Activated CD4-positive, alpha-beta T cell treated with anti-CD3 and anti-CD28 coated beads for 36 hours (primary cell): ENCODE measurements around the gene ARRB2. TPM values are rescaled to one million over a fixed set of nuclear protein-coding genes. Genes with fewer than 3 reads are reported as not detected.
A peak's percentile ranks its signal among the peaks of the same experiment; 100 is the strongest.
"Not testable (repeated sequence)": the region's sequence is repeated elsewhere in the genome, so short reads cannot be mapped to it uniquely, and the experiment has no call there.

Experiments
- ATAC-seq: fragments of 200-7000 bp; cut with Tn5 transposase; one replicate; pipeline ENCODE4 v1.10.0; 2021; ENCODE audit warnings: mild to moderate bottlenecking, moderate library complexity
- CTCF ChIA-PET: fragments of 350-600 bp; sonication (Branson Sonifier 250); formaldehyde crosslinking; loops from one replicate; lab custom pipeline; 2021; ENCODE audit warnings: antibody characterized with exemption; lab: Charles Lee
- POLR2A ChIA-PET: fragments of 350-600 bp; sonication (Branson Sonifier 250); formaldehyde crosslinking; loops from one replicate; lab custom pipeline; 2021; ENCODE audit warnings: antibody characterized with exemption, inconsistent platforms; lab: Charles Lee
- DNase-seq: peaks from one replicate; pipeline ENCODE4 v3.0.0-alpha.2; 2020
- H3K27ac Mint-ChIP-seq: one replicate; pipeline ENCODE4 v1.8.0; 2021; ENCODE audit warnings: mixed read lengths
- H3K27me3 Mint-ChIP-seq: one replicate; pipeline ENCODE4 v1.8.0; 2021; ENCODE audit warnings: mixed read lengths
- H3K36me3 Mint-ChIP-seq: one replicate; pipeline ENCODE4 v1.8.0; 2021; ENCODE audit warnings: low read depth, mixed read lengths
- H3K4me1 Mint-ChIP-seq: one replicate; pipeline ENCODE4 v1.8.0; 2021; ENCODE audit warnings: mixed read lengths
- H3K4me3 Mint-ChIP-seq: one replicate; pipeline ENCODE4 v1.8.0; 2021; ENCODE audit warnings: mild to moderate bottlenecking, moderate library complexity, mixed read lengths
- H3K9me3 Mint-ChIP-seq: one replicate; pipeline ENCODE4 v1.8.0; 2021; ENCODE audit warnings: low read depth, mixed read lengths
- intact Hi-C, 2 experiments: fragments of 100-400 bp; cut with DNase I in 1 of 2; cut with micrococcal nuclease in 1 of 2; formaldehyde crosslinking; loops; one replicate each; pipeline versions ENCODE4 v1.14.2 to v1.15.1; 2022 to 2024; cut with DNase I, micrococcal nuclease
- total RNA-seq, 2 experiments: library from RNA; stranded (reverse); gene quantifications; one replicate each; pipeline ENCODE4 v1.2.3, GENCODE V29; 2021

Gene ARRB2
- total RNA-seq, 2 experiments from 2014 or later, result 168 to 175 TPM

DNA sequence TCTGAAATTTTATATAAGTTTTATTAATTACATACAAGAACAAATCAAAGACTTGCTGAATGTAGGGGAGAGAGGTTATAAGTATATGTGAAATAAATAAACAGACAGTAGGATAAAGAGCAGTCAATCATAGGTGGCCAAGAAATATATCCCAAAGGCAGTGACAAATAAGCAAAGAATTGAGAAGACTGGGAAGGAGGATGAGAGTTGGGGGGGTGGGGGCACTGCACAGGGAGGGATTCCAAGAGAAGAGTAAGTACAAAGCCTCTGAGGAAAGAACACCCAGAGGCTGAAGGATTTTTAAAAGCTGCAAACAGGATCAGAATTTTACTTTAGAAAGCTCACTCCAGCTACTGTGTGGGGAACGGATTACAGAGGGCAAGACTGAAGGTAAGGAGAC lies 9.3 kb upstream of the ARRB2 start:
- no peaks in the 10 kb centered on the region for H3K27me3 Mint-ChIP-seq
- DNase-seq, result no peak
- no peaks in the 10 kb centered on the region for H3K9me3 Mint-ChIP-seq
- CTCF ChIA-PET, result interaction anchor here (0.7 to 3.2 kb wide), 3 partner anchors 10 to 222 kb away, joined by 3 to 10 read pairs (median 4); no protein-coding TSS in a partner anchor
- intact Hi-C loops, result loop anchor here in 1 of 2 experiments (5.0 to 10.0 kb wide), 2 partner anchors 559 to 976 kb away; partner anchors contain the start of genes CYB5D2, HASPIN and ZZEF1
- H3K36me3 Mint-ChIP-seq, result peaks cover 22% of the 10 kb centered on the region
- no peak overlapping the region for H3K4me3 Mint-ChIP-seq
- peak overlapping the region; percentile 97 for H3K27ac Mint-ChIP-seq
- POLR2A ChIA-PET, result interaction anchor here (0.8 kb wide), 1 partner anchor 9 kb away, joined by 4 read pairs; the partner anchor contains the start of gene ARRB2
- ATAC-seq, result no peak
- H3K4me1 Mint-ChIP-seq, result peaks cover 64% of the 10 kb centered on the region

DNA sequence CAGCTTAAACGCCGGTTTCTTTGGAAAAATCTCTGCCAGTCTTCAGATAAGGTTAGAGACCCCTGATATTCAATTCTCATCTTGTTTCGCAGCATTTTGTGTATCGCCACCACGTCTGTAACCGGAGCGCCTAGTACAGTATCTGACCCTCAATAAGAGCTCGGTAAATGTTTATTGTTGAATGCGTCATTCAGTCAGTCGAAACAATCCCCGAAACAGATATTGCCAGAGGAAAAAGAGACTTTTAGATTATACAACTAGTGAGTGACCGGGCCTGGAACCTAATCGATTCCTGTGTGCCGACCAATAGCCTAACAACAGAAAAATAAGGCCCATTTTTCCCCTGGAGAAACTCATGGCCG lies 7.1 kb upstream of the ARRB2 start:
- Mint-ChIP-seq H3K27me3 (no peaks in the 10 kb centered on the region), H3K9me3 (no peaks in the 10 kb centered on the region), H3K4me3 (peak overlapping the region; percentile 84), H3K36me3 (peaks cover 13% of the 10 kb centered on the region), H3K27ac (peak overlapping the region; percentile 97), H3K4me1 (peaks cover 53% of the 10 kb centered on the region)
- intact Hi-C loops, result loop anchor here in 1 of 2 experiments (5.0 to 10.0 kb wide), 2 partner anchors 561 to 979 kb away; partner anchors contain the start of genes CYB5D2, HASPIN and ZZEF1
- no peak for DNase-seq
- ChIA-PET CTCF (interaction anchor here (1.1 to 3.2 kb wide), 3 partner anchors 13 to 138 kb away, joined by 4 to 10 read pairs (median 4); no protein-coding TSS in a partner anchor), POLR2A (interaction anchor here (0.6 kb wide), 1 partner anchor 104 kb away, joined by 5 read pairs; the partner anchor contains the start of gene PLD2)
- no peak for ATAC-seq

DNA sequence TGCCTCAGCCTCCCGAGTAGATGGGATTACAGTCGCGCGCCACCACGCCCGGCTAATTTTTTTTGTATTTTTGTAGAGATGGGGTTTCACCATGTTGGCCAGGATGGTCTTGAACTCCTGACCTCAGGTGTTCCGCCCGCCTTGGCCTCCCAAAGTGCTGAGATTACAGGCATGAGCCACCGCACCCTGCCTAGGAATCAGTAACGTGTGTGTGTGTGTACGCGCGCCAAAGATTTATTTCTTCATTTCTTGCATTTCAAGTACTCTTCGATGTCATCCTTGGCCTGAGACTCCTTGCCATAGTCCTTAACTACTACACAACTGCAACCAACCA lies 5.9 kb upstream of the ARRB2 start:
- Mint-ChIP-seq H3K36me3 (peaks cover 13% of the 10 kb centered on the region), H3K4me1 (peaks cover 53% of the 10 kb centered on the region)
- CTCF ChIA-PET, result not testable (repeated sequence)

DNA sequence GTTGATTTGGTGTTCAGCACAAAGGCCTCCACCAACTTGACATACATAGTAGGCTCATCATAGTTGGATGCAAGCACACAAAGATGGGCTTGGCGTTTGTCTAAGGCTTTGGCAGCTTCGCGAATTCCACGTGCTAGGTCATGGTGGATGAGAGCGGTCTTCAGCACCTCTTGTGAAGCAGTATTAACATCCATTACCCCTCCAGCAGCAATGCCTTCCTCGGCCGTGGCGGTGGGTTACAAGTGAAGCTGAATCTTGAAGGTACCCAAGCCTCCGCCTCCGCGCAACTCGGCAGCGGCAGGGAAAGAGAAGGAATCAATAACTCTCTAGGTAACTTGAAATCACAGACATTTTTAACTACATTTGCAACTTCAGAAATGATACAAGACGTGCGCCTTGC lies 5.4 kb upstream of the ARRB2 start:
- Mint-ChIP-seq H3K27ac (peak overlapping the region; percentile 97), H3K9me3 (no peaks in the 10 kb centered on the region), H3K27me3 (no peaks in the 10 kb centered on the region), H3K36me3 (peaks cover 13% of the 10 kb centered on the region), H3K4me1 (peaks cover 56% of the 10 kb centered on the region), H3K4me3 (peak overlapping the region; percentile 84)
- intact Hi-C loops, result loop anchor here in 1 of 2 experiments (1.0 to 10.0 kb wide), 8 partner anchors 26 to 980 kb away; partner anchors contain the start of genes C17orf107, CYB5D2, HASPIN and MED11
- ATAC-seq (no peak), DNase-seq (no peak)
- CTCF ChIA-PET, result interaction anchor here (0.6 to 0.9 kb wide), 2 partner anchors 170 to 185 kb away, joined by 3 read pairs; no protein-coding TSS in a partner anchor
- POLR2A ChIA-PET, result interaction anchor here (0.7 kb wide), 1 partner anchor 175 kb away, joined by 3 read pairs; no protein-coding TSS in a partner anchor

More for the DNA sequence above, 5.9 kb upstream of the ARRB2 start:
- H3K27me3 Mint-ChIP-seq, H3K9me3 Mint-ChIP-seq, ATAC-seq, POLR2A ChIA-PET, DNase-seq: not testable (repeated sequence)
- Mint-ChIP-seq H3K27ac (peak overlapping the region; percentile 97), H3K4me3 (peak overlapping the region; percentile 84)
- intact Hi-C loops, result loop anchor here in 1 of 2 experiments (1.0 to 10.0 kb wide), 8 partner anchors 27 to 980 kb away; partner anchors contain the start of genes C17orf107, CYB5D2, HASPIN and MED11

DNA sequence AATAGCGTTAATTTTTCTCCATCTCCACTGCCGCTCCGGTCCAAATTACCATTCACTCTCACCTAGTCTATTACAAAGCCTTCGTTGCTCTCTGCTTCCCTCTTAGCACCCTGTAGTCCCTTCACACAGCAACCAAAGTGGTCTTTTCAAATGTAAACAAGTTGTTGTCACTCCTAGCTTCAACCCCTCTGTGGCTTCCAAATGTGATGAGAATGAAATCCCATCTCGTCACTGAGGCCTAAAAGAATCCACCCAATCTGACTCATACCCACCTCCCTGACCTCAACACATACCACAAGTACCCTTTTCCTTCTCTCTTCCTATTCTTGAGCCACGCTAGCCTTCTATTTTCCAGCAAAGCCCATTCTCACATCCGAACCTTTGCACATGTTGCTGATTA lies 4.3 kb upstream of the ARRB2 start:
- H3K9me3 Mint-ChIP-seq, result no peaks in the 10 kb centered on the region
- H3K4me3 Mint-ChIP-seq, result peak overlapping the region; percentile 15
- CTCF ChIA-PET, result no interaction called here
- POLR2A ChIA-PET, result interaction anchor here (0.6 kb wide), 1 partner anchor 50 kb away, joined by 3 read pairs; no protein-coding TSS in a partner anchor
- DNase-seq, result no peak
- H3K27me3 Mint-ChIP-seq, result no peaks in the 10 kb centered on the region
- H3K4me1 Mint-ChIP-seq, result peaks cover 54% of the 10 kb centered on the region
- intact Hi-C loops, result loop anchor here in 1 of 2 experiments (10.0 kb wide), 1 partner anchor 981 kb away; the partner anchor contains the start of gene HASPIN
- peak overlapping the region; percentile 61 for H3K27ac Mint-ChIP-seq
- ATAC-seq, result no peak
- H3K36me3 Mint-ChIP-seq, result peaks cover 14% of the 10 kb centered on the region

DNA sequence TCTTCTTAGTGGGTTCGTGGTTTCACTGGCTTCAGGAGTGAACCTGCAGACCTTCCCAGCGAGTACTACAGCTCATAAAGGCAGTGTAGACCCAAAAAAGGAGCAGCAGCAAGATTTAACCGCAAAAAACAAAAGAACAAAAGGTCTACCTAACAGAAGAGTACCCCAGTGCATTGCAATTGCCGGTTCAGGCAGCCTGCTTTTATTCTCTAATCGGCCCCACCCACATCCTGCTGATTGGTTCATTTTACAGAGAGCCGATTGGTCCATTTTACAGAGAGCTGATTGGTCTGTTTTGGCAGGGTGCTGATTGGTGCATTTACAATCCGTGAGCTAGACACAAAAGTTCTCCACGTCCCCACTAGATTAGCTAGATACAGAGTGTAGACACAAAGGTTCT lies 2.0 kb upstream of the ARRB2 start:
- peaks cover 46% of the 10 kb centered on the region for H3K4me1 Mint-ChIP-seq
- H3K4me3 Mint-ChIP-seq, result no peak overlapping the region
- peak overlapping the region; percentile 33 for H3K27ac Mint-ChIP-seq
- intact Hi-C loops, result loop anchor here in 1 of 2 experiments (10.0 kb wide), 1 partner anchor 984 kb away; the partner anchor contains the start of gene HASPIN
- H3K36me3 Mint-ChIP-seq, result peaks cover 18% of the 10 kb centered on the region
- DNase-seq, result peak; percentile 75
- ChIA-PET CTCF (interaction anchor here (0.8 to 1.2 kb wide), 3 partner anchors 20 to 174 kb away, joined by 4 to 5 read pairs (median 4); no protein-coding TSS in a partner anchor), POLR2A (interaction anchor here (0.6 to 0.8 kb wide), 4 partner anchors 28 to 711 kb away, joined by 3 read pairs; partner anchors contain the start of genes NUP88, PSMB6 and SPAG7)
- H3K27me3 Mint-ChIP-seq, result no peaks in the 10 kb centered on the region
- ATAC-seq, result no peak
- no peaks in the 10 kb centered on the region for H3K9me3 Mint-ChIP-seq

DNA sequence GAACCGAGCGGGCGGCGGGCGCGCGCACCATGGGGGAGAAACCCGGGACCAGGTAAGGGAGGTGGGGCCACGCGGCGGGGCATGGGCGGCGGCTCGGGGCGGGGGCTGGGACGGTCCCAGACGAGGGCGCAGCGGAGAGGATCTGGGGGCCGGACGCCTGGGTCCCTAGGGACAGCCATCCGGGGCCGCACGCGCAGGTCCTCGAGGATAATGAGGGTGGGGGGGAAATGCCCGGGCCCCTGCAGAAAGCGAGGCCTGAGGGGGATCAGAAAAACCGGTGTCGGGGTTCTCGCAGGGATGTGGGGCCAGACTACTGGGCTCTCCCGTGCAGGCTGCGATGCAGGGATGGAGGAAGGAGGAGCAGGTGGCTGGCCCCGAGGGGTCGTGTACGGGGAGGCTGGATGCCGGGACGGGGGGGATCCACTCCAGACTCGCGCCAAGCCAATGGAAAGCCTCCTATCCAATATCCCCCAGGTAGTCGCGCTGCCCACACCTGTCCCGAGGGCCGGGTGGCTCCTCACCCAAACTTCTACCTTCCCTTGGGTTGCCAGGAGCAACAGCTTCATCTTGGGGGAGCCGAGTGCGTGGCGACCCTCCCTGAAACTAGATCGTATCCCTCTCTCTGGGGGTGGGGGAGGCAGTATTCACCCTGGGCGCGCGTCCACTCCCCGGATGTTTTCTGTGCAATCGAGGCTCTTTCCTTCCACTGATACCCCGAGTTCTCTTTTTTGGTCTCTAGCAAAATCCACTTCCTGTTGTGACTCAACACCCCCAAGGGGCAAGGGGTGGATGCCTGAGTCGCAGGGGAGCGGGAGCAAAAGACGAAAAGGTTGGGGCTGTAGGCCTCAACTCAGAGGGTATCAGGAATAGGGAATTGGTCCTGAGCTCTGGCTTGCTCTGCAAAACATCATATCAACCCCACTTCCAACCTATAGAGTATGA lies 532 bp downstream of the ARRB2 start:
- Mint-ChIP-seq H3K27ac (peak overlapping the region; percentile 90), H3K4me1 (peaks cover 54% of the 10 kb centered on the region), H3K27me3 (no peaks in the 10 kb centered on the region), H3K36me3 (peaks cover 19% of the 10 kb centered on the region), H3K9me3 (no peaks in the 10 kb centered on the region), H3K4me3 (peak overlapping the region; percentile 82)
- ATAC-seq (peak; percentile 5), DNase-seq (peak; percentile 71)
- ChIA-PET CTCF (interaction anchor here (0.7 to 1.2 kb wide), 5 partner anchors 15 to 189 kb away, joined by 3 to 5 read pairs (median 3); partner anchors contain the start of gene C17orf107), POLR2A (interaction anchor here (0.6 to 1.4 kb wide), 7 partner anchors 10 to 703 kb away, joined by 3 to 7 read pairs (median 3); partner anchors contain the start of genes RNF167 and SLC25A11)
- intact Hi-C loops, result loop anchor here (1.0 to 5.0 kb wide), 15 partner anchors 20 to 749 kb away; partner anchors contain the start of genes MED11 (in 2 of the 2), MINK1 (in 2 of the 2), PFN1 (in 2 of the 2) and ATP2A3 (in 1 of the 2)

DNA sequence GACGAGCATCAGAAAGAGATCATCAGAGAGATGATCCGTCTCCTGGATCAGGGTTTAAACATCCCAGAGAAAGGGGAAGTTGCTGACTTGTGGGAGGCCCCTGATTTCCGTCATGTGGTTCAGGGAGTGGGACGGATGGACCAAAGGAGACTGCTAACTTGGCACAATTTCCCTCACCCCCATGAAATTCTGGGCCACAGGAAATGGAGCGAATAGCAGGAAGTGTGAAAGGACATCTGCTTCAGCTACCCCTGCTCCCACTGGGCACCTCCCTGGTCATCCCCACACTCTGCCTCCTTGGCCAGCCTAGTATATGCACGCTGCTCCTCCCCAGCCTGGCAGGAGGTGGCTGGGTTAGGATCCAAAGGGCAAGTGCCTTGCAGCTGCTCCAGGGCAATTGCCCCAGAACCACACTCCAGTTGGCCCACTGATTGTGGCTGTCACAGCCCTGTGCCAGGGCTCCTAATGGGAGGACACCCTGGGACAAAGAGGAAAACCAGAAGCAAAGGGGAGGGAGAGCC lies 1.3 kb downstream of the ARRB2 start:
- intact Hi-C loops, result loop anchor here (2.0 to 5.0 kb wide), 2 partner anchors 177 to 749 kb away; partner anchors contain the start of gene ATP2A3 (in 1 of the 2)
- peak overlapping the region; percentile 82 for H3K4me3 Mint-ChIP-seq
- ChIA-PET CTCF (interaction anchor here (0.6 to 1.1 kb wide), 3 partner anchors 15 to 255 kb away, joined by 3 to 5 read pairs (median 3); no protein-coding TSS in a partner anchor), POLR2A (interaction anchor here (0.6 to 0.9 kb wide), 2 partner anchors 187 to 337 kb away, joined by 3 to 5 read pairs; no protein-coding TSS in a partner anchor)
- no peaks in the 10 kb centered on the region for H3K9me3 Mint-ChIP-seq
- H3K27ac Mint-ChIP-seq, result peak overlapping the region; percentile 90
- H3K36me3 Mint-ChIP-seq, result peaks cover 15% of the 10 kb centered on the region
- ATAC-seq (no peak), DNase-seq (no peak)
- H3K27me3 Mint-ChIP-seq, result no peaks in the 10 kb centered on the region
- H3K4me1 Mint-ChIP-seq, result peaks cover 46% of the 10 kb centered on the region

DNA sequence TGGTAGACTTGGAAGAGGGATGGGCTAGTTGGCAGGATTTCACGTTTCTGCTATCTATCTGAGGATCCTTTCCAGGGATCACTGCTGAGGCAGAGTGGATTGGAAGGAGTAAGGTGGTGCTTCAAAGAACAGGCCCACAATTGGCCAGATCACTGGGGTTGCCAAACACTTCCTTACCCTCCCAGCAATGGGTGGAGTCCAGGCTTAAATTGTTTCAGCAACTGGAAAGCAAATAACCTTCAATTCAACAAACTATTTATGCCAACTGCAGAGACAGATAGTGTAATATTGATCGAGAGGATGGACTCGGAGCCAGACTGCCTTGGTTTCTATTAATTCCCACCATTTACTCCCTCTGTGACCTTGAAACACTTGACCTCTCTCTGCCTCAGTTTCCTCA lies 2.1 kb downstream of the ARRB2 start:
- no peaks in the 10 kb centered on the region for H3K27me3 Mint-ChIP-seq
- H3K9me3 Mint-ChIP-seq, result no peaks in the 10 kb centered on the region
- DNase-seq (no peak), ATAC-seq (no peak)
- ChIA-PET CTCF (interaction anchor here (0.6 to 1.1 kb wide), 4 partner anchors 14 to 254 kb away, joined by 3 to 5 read pairs (median 3); no protein-coding TSS in a partner anchor), POLR2A (no interaction called here)
- H3K4me3 Mint-ChIP-seq, result peak overlapping the region; percentile 82
- peaks cover 20% of the 10 kb centered on the region for H3K36me3 Mint-ChIP-seq
- intact Hi-C loops, result loop anchor here in 1 of 2 experiments (5.0 kb wide), 1 partner anchor 750 kb away; the partner anchor contains the start of gene ATP2A3
- H3K27ac Mint-ChIP-seq, result peak overlapping the region; percentile 90
- peaks cover 46% of the 10 kb centered on the region for H3K4me1 Mint-ChIP-seq
